OCI-M2 (cell line): ENCODE measurements around the gene ALDH5A1.

Source experiments
- DNase-seq: peaks from one replicate; lab custom pipeline; 2025; ENCODE audit not compliant: unreplicated experiment; lab: John Stamatoyannopoulos, UW

ALDH5A1 gene

DNA sequence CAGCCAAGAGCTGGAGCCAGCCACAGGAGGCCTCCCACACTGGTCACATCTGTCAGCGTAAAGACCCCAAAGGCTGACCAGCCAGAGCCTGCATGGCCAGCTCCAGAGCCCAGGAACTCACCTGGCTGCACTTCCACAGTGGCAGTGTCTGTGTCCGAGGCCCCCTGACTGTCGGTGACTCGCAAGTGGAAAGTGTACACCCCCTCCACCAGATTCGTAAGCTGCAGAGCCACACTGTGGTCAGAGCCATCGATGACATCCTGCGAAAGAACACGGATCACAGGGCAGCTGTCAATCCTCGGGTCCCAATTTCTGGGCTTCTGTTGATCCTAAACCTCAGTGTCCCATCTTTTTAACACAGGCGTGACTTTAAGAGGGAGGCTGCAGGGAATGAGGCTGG lies 69.3 kb downstream of the ALDH5A1 start:
- no peak for DNase-seq

DNA sequence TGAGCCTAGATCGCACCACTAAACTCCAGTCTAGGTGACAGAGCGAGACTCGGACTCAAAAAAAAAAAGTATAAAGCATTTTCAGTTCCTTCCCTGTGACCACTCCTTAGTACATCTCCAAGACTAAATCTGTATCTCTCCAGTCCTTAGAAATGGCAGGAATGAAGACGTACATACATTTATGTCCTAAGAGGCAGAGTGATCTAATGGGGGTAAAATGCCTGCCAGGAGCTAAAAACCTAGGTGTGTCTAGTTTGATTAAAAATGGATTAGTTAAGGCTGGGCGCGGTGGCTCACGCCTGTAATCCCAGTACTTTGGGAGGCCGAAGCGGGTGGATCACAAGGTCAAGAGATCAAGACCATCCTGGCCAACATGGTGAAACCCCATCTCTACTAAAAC lies 70.4 kb downstream of the ALDH5A1 start:
- no peak for DNase-seq

DNA sequence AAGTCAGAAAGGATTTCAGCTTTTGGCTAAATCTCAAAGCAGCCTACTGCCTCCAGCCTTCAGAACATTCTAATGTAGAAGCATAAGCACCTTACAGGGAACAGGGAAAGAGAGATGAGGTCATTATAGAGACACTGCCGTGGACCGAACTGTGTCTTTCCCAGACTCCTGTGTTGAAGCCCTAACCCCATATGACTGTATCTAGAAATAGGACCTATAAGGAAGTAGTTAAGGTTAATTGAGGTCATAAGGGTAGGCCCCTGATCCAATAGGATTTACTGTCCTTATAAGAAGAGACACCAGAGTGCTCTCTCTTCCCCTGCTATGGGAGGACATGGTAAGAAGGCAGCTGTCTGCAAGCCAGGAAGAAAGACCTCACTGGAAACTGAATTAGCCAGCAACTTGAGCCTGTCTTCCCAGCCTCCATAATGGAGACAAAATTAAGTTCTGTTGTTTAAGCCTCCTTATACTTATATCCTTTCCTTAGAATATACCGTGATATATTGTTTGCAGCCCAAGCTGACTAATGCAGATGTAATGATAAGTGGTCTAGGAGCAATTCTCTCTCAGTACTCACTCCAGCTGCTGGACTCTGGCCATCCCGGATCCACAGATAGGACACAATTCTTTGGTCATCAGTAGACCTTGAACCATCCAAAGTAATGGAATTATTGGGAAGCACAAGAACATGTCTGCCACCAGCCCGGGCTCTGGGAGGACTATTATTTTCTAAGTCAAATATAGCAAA lies 71.4 kb downstream of the ALDH5A1 start:
- no peak for DNase-seq

DNA sequence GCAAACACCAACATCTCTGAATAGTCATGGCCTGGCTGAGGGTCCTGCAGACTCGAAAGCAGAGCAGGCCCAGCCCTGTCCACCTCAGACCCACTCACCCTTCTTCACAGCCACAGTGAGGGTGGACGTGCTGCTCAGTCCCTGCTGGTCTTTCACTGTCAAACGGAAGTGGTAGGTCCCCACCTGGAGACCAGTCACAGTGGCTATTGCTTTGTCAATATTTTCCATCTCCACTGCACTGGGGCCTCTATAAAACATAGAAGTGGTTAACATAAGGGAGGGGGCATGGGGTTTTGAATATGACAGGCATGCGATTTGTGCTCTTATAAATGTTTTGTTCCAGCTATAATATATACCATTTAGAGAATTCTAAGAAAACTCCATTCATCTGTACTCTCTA lies 73.9 kb downstream of the ALDH5A1 start:
- no peak for DNase-seq

DNA sequence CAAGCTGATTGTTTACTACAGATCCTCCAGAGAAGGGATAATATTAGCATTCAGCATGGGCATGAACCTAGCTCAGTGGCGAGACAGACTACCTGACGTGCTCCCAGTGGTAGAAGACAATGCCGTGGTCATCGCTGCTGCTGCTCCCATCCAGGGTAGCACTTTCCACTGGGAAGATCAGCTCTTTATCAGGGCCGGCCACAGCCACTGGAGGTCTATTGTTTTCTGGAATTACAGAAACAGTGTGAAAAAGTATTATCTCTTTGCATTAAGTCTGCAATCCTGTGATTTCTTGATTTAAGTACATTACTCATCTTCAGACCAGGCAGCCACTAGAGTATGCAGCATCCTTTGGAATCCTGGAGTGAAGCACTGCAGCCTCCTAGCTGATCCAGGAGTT lies 75.0 kb downstream of the ALDH5A1 start:
- DNase-seq, result no peak

DNA sequence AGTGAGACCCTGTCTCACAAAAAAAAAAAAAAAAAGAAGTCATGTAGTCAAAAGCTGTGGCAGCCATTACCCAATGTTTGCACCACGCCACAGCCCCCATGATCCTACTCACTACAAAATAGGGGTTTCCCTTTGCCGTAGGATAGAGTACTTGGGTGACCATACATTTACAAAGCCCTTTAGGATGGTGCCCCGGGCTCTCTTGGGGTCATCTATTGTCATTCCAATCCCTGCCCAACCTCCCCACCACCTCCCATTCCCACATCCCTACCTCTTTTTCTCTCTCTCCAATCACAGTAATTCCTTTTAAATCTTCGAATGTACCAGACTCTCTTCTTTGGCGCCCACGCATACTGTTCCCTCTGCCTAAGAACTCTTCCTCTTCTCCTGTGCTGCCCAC lies 76.6 kb downstream of the ALDH5A1 start:
- no peak for DNase-seq

DNA sequence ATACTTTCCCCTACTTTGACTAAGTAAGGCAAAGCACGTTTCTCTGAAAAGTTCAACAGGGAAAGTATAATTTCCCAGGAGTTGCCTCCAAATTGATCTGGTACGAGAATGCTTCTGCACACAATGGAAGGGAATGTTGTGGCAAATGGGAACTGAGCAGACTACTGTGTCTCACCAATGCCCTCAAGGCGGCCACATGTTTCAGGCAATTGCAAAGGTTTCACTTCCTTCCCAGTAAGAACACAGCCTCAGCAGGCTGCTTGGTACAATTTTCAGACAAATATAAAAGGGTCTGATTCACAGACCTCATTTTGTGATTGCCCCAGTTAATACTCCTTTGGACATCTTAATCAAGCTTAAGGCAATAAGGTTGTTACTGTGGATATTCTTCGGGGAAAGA lies 80.0 kb downstream of the ALDH5A1 start:
- no peak for DNase-seq

DNA sequence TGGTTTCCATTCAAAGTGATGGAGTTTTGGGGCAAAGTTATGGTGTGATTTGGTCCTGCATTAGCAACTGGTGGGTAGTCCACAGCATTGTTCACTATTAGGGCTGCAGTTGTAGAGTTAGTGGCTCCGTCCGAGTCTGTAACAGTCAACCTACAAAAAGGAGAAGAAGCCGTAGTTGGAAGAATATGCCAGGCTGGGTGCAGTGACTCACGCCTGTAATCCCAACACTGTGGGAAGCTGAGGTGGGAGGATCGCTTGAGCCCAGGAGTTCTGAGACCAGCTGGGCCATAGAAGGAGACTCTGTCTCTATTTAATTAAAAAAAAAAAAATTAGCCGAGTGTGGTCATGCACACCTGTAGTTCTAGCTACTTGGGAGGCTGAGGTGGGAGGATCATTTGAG lies 81.7 kb downstream of the ALDH5A1 start:
- no peak for DNase-seq

DNA sequence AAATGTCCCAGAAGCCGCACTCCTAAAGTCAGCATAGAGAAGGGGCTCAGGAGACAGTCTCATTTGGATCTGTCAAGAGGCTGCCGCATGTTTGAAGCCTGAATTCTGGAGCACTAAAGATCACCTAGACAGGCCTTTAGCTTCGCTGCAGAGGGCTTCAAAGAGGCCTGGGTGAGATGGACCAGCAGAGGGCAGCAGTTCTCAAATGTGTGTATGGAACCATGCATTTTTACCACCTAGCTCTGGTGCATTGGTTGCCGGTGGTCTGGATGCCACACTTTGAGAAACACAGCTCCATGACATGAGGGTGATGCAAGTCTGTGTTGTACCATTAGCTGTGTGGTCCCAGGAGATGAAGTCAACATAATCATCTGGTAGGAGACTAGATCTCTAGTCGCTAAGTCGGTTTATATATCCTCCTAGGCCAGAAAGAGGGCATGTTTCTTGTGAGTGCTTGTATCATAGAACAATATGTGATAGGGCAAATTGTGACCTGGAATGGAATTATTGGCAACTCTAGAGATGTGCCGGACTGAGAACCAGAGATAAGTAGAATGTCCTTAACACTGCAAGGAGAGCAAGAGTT lies 86.4 kb downstream of the ALDH5A1 start:
- peak; percentile 67 for DNase-seq

DNA sequence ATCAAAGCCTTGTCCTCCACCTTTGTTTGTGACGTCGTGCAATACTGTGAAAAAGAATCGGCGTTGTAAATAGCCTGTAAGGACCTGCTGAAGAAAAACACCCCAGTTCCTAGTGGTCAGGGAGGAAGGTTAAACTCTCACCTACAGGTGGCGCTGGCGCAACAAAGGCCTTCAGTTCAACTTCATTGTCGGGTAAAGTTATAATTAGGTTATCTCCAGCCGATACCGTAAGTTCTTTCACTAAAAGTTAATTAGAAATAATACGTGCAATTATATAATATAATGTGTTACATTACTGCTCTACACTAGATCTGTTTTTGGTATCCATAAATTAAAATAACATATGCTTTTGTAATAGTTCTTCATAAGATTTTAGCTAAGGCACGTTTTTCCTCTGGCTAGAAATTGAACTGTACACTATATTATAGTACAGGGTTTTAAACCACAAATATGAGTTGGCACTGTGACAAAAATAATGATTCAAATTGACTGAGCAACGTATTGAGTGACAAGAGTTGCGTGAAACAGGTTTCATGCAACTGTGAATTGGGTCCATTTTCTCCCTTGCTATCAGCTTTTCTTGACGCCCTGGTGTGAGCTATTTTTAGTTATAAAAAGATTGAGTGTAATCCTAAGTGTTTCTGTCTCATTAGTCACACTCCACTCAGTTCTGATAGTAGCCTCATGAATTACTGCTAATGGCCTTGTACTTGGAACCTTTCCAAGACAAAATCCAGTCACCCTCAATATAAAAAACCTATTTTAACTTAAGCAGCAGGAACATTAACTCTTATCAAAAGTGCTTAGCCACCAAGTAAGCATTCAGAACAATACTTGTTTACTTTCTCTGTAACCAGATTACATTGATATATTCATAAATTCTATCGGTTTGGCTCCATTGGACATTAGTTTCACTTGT lies 89.0 kb downstream of the ALDH5A1 start:
- peak; percentile 72 for DNase-seq

DNA sequence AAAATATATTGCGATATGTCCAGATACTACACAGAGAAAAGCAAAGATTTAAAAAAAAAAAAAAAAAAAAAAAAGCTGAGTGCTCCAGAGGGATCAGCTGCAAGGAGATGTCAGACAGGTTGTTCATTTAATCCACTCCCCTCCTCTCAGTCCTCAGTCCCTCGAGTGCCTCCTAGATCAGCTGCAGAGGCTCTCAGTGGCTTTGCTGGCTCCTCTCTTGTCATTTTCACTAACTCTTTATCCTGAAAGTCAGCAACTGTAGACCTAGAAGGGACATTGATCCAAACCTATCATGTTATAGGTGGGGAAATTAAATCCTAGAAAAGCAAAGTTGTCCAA lies 89.6 kb downstream of the ALDH5A1 start:
- no peak for DNase-seq
